IPS DF 6.9 (cell line): Measurements from ENCODE around the gene ZNF26.

ENCODE experiments used
- DNase-seq: peaks from one replicate; pipeline ENCODE4 v3.0.0-alpha.2; 2013; ENCODE audit warnings: low read depth, low spot score
- H3K27ac ChIP-seq: one replicate; pipeline ENCODE4 v1.5.1; 2013; ENCODE audit warnings: low read length, control low read depth
- H3K27me3 ChIP-seq: 2 replicates; pipeline ENCODE4 v1.6.1; 2013; ENCODE audit warnings: mild to moderate bottlenecking, low read length; ENCODE audit not compliant: control insufficient read depth, insufficient read depth
- H3K36me3 ChIP-seq: 2 replicates; pipeline ENCODE4 v1.6.1; 2013; ENCODE audit warnings: low read length; ENCODE audit not compliant: control insufficient read depth, insufficient read depth
- H3K4me1 ChIP-seq: 2 replicates; pipeline ENCODE4 v1.6.1; 2013; ENCODE audit warnings: low read length; ENCODE audit not compliant: control insufficient read depth, insufficient read depth
- H3K4me3 ChIP-seq: 2 replicates; pipeline ENCODE4 v1.5.1; 2013; ENCODE audit warnings: mild to moderate bottlenecking, low read length
- H3K9me3 ChIP-seq: 2 replicates; pipeline ENCODE4 v1.6.1; 2013; ENCODE audit warnings: low read length, inconsistent platforms; ENCODE audit not compliant: control insufficient read depth, insufficient read depth
- WGBS: extraction: QIAGEN DNeasy Blood & Tissue Kit; methylation state at CpG from one replicate; pipeline ENCODE4 v1.1.7; 2013; ENCODE audit warnings: mixed read lengths, missing lambda C conversion rate; ENCODE audit not compliant: insufficient read length, insufficient coverage; 5-methylcytosine and 5-hydroxymethylcytosine counted together

ZNF26 gene

DNA sequence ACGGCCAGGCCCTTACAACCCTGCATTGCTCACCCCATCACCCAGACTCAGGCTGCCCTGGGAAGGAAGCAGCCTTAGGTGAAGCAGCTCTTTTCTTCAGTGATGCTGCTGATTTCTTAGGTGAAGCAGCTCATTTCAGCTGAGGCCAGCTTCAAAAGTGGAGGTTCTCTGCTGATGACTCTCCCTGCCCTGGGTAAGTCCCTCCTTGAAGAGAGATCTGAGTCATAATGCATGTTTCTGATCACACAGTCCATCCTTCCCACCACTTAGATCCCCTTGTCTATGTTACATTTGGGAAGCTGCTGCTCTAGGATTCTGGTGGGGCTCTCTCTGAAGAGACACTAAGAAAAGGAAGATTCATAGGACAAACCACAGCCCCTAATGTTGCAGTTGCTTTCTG lies 77.4 kb downstream of the ZNF26 start:
- no peak for DNase-seq
- no peaks in the 10 kb centered on the region for H3K4me1 ChIP-seq
- H3K36me3 ChIP-seq: no peaks in the 10 kb centered on the region
- no peak overlapping the region for H3K4me3 ChIP-seq
- H3K27ac ChIP-seq: no peak overlapping the region
- no CpG with 5 or more reads among the region's 1 CpG for WGBS
- H3K27me3 ChIP-seq: no peaks in the 10 kb centered on the region
- peaks cover 13% of the 10 kb centered on the region for H3K9me3 ChIP-seq

DNA sequence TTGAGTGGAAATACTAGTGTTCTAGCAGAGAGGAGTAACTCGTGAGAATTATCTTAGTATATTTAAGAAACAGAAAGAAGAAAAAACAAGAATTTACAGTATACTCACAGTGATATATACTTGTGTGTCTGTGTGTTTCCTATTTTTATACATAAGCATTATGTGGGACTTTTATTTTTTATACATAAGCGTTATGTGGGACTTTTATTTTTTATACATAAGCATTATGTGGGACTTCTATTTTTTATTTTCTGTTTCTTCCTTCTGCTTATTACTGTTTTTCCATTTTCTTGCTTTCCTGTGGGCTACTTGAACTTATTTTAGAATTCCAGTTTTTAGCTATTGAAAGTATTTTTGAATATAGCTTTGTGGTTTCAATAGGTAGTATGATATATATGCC lies 87.7 kb downstream of the ZNF26 start:
- H3K36me3 ChIP-seq: no peaks in the 10 kb centered on the region
- no peaks in the 10 kb centered on the region for H3K27me3 ChIP-seq
- no CpG with 5 or more reads among the region's 2 CpGs for WGBS
- no peak overlapping the region for H3K27ac ChIP-seq
- DNase-seq: no peak
- peaks cover 3% of the 10 kb centered on the region; the same call in 1 of the 2 replicates for H3K9me3 ChIP-seq
- no peaks in the 10 kb centered on the region for H3K4me1 ChIP-seq
- no peak overlapping the region for H3K4me3 ChIP-seq
